GM21723 (cell line): ENCODE data around the gene SH2D3C.
A peak's percentile ranks its signal among the peaks of the same experiment; 100 is the strongest.

Experiments used
- ATAC-seq: cut with Tn5 transposase; IDR thresholded peaks from one replicate; pipeline ENCODE4 v1.9.1; 2021; ENCODE audit warnings: mild to moderate bottlenecking, moderate library complexity; ENCODE audit not compliant: unreplicated experiment

The SH2D3C gene, protein sequence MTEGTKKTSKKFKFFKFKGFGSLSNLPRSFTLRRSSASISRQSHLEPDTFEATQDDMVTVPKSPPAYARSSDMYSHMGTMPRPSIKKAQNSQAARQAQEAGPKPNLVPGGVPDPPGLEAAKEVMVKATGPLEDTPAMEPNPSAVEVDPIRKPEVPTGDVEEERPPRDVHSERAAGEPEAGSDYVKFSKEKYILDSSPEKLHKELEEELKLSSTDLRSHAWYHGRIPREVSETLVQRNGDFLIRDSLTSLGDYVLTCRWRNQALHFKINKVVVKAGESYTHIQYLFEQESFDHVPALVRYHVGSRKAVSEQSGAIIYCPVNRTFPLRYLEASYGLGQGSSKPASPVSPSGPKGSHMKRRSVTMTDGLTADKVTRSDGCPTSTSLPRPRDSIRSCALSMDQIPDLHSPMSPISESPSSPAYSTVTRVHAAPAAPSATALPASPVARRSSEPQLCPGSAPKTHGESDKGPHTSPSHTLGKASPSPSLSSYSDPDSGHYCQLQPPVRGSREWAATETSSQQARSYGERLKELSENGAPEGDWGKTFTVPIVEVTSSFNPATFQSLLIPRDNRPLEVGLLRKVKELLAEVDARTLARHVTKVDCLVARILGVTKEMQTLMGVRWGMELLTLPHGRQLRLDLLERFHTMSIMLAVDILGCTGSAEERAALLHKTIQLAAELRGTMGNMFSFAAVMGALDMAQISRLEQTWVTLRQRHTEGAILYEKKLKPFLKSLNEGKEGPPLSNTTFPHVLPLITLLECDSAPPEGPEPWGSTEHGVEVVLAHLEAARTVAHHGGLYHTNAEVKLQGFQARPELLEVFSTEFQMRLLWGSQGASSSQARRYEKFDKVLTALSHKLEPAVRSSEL

DNA sequence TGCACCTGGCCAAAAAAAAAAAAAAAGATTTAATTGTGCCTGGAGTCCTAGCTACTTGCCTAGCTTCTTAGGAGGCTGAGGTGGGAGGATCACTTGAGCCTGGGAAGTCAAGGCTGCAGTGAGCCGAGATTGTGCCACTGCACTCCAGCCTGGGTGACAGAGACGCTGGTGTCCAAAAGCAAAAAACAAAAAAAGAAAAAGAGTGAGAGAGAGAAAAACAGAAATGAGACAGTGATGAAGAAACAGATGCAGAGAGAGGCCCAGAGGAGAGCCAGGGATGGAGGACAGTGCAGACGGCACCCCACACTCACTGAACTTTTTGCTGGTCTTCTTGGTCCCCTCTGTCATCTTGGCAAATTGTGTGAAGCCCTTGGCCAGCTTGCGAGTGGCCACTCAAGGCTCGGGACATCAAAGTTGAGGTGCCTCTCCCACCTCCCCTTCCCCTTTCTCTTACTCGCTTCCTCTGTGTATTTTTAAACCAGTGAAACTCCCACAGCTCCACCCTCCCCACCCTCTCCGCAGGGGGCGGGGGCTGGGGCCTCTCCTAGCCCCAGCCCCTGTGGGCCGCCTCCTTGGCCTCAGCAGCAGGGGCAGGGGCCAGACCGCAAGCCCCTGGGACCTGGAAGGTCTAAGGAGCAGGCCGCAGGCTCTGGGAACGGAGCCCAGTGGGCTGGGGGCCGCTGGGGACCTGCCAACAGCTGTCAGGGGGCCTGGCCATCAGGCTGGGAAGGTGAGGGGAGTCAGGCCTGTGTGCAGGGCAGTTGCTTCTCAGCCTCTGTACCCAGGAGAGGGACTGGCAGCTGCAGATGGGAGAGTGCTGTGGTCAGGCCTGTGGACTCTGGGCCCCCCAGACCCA, at the start of gene SH2D3C:
TSS of gene SH2D3C (minus strand) at position 387 of the 856 bp plus-strand sequence. CDS start at position 348, 39 bp downstream.
- peak; percentile 42 for ATAC-seq

DNA sequence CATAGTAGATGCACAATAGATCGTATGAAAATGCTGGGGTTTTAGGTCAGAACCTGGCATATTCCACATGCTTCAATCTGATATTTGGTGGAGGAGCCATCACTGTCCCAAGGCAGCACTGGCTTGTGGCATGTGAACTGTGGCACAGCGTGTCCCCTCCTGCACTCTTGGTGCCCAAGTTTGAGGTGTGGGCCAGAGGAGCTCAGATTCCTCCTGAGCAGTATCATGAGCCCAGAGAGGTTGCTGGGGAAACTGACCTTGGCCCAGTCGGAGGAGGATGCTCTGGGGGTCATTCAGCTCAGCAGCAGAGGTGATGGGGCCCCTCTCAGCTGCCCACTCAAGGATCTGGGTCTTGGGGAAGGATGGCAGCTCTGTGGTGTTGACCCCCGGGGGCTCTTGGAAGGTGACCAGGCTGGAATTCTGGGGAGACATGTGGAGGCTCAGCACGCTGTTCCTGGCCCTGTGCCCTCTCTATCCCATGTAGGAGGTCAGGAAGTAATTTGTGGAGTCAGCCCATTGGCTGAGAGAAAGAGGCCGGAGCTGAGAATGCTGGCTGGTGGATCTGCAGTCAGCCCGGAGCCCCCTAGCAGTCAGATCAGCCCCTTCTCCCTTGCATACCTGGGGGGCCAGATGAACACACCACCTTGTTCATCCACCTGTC, 47.9 kb upstream of the SH2D3C start:
- ATAC-seq, result no peak

- ATAC-seq, result no peak
Observed at GRCh38 chr9:127825319-127826051, 47.0 kb upstream of the SH2D3C start.

- no peak for ATAC-seq
Observed at GRCh38 chr9:127822108-127822507, 43.6 kb upstream of the SH2D3C start.

- ATAC-seq, result no peak
Observed at GRCh38 chr9:127818574-127818973, 40.1 kb upstream of the SH2D3C start.

- no peak for ATAC-seq
Observed at GRCh38 chr9:127817881-127818434, 39.5 kb upstream of the SH2D3C start.

- no peak for ATAC-seq
Observed at GRCh38 chr9:127816728-127817127, 38.3 kb upstream of the SH2D3C start.

DNA sequence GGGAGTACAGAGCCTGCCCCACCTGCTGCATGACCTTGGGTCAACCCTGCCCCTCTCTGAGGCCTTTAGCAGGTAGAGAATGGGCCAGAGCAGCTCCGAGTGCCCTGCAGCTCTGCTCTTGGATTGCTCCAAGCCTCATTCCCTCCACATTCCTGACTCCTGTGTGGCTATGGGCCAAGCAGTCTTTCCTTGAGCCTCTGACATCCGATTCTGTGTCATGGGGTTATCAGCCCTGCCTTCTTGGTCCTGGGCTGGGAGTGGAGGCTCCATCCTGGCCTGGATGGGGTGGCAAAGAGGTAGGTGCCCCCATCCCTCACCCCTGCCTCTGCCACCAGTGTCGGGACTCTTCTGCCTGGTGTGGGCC, 37.9 kb upstream of the SH2D3C start:
- ATAC-seq, result no peak

DNA sequence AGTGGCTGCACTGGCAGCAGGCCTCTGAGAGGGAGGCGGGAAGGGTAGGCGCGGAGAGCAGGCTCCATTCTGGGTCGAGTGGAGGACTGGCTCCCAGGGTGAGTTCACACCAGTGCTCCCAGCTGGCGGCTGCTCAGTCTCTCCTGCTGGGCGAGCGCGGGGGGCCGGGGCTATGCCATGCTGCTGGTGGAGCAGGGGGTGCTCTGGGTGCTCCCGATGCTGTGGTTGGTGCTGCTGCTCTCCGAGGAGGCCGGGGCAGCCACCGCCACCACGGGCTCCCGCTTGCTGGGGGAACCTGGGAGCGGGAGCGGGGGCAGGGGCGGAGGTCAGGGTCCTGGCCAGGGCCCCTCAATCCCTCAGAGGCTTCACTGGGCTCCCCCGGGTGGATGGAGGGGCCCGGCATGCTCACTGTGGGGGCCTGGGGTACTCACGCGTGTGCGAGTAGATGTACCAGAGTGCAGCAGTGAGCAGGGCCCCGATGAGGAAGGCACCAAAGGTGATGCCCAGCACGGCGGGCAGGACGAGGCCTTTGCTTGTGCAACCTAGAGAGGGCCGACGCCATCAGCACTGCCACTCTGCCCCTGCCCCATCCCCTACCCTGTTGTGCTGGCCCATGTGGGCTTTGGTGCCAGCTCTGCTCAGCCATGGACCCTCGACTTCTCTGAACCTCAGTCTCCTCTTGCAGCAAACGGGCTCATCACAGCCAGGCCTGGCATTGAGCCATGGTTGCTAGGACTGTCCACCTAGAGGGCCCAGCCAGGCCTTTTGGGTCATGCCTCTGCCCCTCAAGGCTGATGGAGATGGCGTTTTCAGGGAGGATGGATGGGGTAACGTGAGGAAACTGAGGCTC, 37.3 kb upstream of the SH2D3C start:
- ATAC-seq, result no peak

DNA sequence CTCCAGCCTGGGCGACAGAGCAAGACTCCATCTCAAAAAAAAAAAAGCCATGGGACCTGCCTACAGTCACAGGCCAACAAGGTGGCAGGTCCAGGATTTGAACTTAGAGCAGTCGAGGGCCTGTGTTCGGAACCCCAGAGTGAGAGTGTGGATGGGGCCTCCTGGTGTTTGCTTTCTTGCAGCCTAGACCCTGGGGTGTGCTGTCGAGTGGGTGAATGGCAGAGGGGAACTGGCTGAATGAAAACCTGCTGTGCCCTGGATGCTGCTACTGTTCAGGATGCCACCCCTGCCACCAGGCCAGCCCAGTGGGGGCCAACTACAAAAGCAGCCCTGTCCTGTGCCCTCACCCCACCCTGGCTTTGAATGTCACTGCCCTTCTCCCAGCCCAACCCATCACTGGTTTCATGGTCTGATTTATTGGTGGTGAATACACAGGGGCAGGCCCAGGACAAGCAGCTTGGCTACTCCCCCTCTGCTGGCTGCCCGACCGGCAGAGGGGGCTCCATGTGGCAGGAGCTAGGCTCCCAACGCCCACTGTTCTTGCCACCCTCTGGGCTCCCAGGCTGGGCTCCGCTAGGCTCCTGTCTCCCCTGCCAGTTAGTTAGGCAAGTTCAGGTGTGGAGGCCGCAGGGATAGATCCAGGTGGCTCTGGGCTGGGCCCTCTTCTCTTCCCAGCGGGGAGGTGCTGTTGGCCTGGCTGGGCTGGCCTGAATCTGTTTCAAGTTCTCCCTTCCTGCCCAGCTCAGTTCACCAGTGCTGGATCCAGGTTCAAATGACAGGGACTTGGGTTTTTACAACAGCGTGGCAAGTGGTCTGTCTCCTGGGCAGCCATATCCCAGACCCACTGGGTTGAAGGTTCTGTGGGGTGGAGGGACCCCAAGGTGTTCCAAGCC, 36.4 kb upstream of the SH2D3C start:
- no peak for ATAC-seq

- no peak for ATAC-seq
Observed at GRCh38 chr9:127813686-127814226, 35.3 kb upstream of the SH2D3C start.

GRCh38 chr9:127812936-127813675, 34.6 kb upstream of the SH2D3C start:
- no peak for ATAC-seq

GRCh38 chr9:127812011-127812410, 33.5 kb upstream of the SH2D3C start:
- ATAC-seq, result no peak

- ATAC-seq, result no peak
Observed at GRCh38 chr9:127810378-127811187, 32.1 kb upstream of the SH2D3C start.

DNA sequence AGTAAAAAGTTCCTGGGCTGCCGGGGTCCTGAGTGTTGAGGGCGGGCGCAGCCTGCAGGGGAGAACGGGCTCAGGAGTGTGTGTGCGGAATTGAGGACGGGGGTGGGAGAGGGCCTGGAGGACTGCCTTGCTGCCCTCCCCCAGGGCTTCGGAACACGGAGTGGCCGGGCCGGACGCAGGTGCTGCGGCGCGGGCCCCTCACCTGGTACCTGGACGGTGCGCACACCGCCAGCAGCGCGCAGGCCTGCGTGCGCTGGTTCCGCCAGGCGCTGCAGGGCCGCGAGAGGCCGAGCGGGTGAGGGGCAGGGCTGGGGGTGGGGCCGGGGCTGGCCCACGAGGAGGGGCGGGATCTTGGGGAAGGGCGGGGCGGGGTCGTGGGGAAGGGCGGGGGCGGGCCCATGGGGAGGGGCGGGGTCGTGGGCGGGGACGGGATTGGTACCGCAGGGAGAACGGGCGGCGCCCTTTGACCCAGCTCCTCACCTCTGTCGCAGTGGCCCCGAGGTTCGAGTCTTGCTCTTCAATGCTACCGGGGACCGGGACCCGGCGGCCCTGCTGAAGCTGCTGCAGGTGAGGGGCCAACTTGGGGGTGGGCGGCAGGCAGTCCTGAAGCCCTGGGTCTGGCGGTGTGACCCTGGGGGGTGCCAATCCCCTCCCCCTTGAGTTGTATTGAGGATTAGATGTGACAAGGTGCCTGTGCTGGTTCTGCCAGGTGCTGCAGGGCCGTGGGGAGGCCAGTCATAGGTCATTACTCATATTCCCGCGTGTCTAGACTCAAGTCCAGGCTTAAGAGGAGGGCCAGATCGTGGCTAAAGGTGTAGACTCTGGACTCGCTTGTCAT, 31.3 kb upstream of the SH2D3C start:
- ATAC-seq, result no peak
